Prostate gland (tissue), 2 donors: ENCODE results near the gene RILP.

ENCODE experiments used
- POLR2A ChIP-seq: fragments of 450-650 bp; IDR thresholded peaks from one replicate; pipeline ENCODE4 v1.6.1; 2016; ENCODE audit warnings: antibody characterized with exemption, mild to moderate bottlenecking
- POLR2AphosphoS5 ChIP-seq: sonication (generic); formaldehyde crosslinking; IDR thresholded peaks from one replicate; pipeline ENCODE4 v1.6.1; 2017; ENCODE audit warnings: antibody characterized with exemption
- TF ChIP-seq, protein P1 (sequence below), 4 experiments: fragments of 200-600 bp in 2 of 4; fragments of 450-650 bp in 2 of 4; sonication (generic) in 2 of 4; IDR thresholded peaks; 1 replicate in 3 of 4; 2 replicates in 1 of 4; pipeline ENCODE4 v1.5.1; 2016 to 2019; ENCODE audit warnings: antibody characterized with exemption in 4 of 4, mild to moderate bottlenecking in 2 of 4, moderate library complexity in 2 of 4

DNA sequence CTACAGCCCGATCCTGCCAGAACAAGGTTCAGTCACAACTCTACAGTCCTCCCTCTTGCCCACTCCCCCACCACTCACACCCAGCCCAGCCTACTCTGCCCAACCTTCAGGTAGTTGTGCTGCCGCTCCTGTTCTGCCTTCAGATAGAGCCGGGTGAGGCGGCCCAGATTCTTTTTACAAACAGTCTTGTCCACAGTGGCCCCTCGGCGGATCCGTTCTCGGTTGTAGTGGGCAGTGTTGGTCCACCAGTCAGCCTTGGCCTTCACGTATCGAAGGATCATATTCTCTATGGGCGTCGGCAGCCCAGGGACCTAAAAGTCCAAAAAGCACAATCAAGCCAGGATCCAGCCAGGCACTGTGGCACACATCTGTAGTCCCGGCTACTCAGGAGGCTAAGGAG is 26.7 kb upstream of the RILP start:
- TF ChIP-seq POLR2A (no peak), POLR2AphosphoS5 (no peak)
- TF ChIP-seq, protein P1, sequence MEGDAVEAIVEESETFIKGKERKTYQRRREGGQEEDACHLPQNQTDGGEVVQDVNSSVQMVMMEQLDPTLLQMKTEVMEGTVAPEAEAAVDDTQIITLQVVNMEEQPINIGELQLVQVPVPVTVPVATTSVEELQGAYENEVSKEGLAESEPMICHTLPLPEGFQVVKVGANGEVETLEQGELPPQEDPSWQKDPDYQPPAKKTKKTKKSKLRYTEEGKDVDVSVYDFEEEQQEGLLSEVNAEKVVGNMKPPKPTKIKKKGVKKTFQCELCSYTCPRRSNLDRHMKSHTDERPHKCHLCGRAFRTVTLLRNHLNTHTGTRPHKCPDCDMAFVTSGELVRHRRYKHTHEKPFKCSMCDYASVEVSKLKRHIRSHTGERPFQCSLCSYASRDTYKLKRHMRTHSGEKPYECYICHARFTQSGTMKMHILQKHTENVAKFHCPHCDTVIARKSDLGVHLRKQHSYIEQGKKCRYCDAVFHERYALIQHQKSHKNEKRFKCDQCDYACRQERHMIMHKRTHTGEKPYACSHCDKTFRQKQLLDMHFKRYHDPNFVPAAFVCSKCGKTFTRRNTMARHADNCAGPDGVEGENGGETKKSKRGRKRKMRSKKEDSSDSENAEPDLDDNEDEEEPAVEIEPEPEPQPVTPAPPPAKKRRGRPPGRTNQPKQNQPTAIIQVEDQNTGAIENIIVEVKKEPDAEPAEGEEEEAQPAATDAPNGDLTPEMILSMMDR (IDR thresholded peaks at IDR 0.05): no peak
